Kidney epithelial cell (primary cell): ENCODE data around the gene CHPT1. TPM values are rescaled to one million over a fixed set of nuclear protein-coding genes. Genes with fewer than 3 reads are reported as not detected.

ENCODE experiments used
- DNase-seq: peaks from one replicate; pipeline ENCODE4 v3.0.0-alpha.2; 2010; ENCODE audit warnings: low read depth
- H3K27me3 ChIP-seq: 2 replicates; pipeline ENCODE4 v1.6.0; 2011; ENCODE audit warnings: low read length; ENCODE audit not compliant: control insufficient read depth, insufficient read depth
- H3K36me3 ChIP-seq: 2 replicates; pipeline ENCODE4 v1.5.1; 2011; ENCODE audit warnings: low read length; ENCODE audit not compliant: control insufficient read depth, insufficient read depth
- H3K4me3 ChIP-seq: 2 replicates; pipeline ENCODE4 v1.5.1; 2011; ENCODE audit warnings: low read depth, mild to moderate bottlenecking, control low read depth, low read length
- CTCF ChIP-seq: IDR thresholded peaks from 2 replicates; pipeline ENCODE4 v1.5.1; 2011; ENCODE audit warnings: mild to moderate bottlenecking, moderate library complexity, low read length, control low read depth, inconsistent platforms; ENCODE audit not compliant: insufficient read depth, poor library complexity, severe bottlenecking
- total RNA-seq: library from RNA; depleted of rRNA; stranded (reverse); fragments of >200 nt; gene quantifications from 2 replicates; pipeline ENCODE4 v1.2.3, GENCODE V29; 2015

CHPT1 gene
- total RNA-seq, 1 donor from 2014 or later, result 16.1 TPM

DNA sequence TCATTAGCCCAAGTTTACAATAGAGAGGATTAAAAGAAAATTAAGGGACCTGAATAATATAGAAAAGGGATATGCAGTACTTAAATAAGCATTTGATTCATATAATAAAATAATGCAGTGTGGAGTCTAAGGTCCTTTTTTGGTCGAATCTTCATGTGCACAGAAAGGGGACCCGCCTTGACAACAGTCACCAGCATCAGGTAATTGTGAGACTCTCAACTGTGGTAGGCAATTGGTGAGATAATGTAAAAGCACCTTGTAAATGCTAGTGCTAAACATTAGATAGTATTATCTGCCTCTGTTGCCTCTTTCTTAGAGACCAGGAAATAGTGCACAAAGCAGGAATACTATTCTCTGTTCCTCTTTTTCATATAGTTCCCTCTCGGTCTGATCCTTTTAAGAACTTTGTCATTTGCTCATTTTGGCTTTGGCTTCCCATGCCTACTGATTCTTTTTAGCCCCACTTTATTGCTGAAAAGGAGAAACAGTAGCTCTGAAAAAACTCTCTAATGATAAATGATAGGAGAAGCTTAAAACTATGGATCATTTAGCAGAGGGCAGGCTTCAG lies 17.5 kb downstream of the CHPT1 start:
- TF ChIP-seq CTCF, result no peak
- no peaks in the 10 kb centered on the region for H3K36me3 ChIP-seq
- no peak for DNase-seq
- H3K4me3 ChIP-seq, result no peak overlapping the region
- no peaks in the 10 kb centered on the region for H3K27me3 ChIP-seq

DNA sequence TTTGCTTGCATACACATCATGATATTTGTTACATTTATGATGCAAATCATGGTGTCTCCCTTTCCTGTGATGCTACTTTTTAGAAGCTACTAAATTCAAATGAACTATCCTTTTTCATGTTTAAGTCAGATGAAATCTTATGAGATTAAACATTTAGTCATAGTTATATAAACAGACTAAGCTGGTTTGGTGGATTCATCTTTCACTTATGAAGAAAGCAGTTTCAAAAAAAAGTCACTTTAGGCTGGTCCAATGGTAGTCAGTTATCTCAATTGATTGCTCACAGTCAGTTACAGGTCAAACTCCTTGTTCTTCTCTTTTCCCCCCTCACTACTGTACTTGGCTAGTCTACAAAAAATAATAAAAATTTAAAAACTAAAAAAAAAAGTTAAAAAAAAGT lies 22.1 kb downstream of the CHPT1 start:
- no peaks in the 10 kb centered on the region for H3K36me3 ChIP-seq
- no peaks in the 10 kb centered on the region for H3K27me3 ChIP-seq
- DNase-seq, result no peak
- no peak for TF ChIP-seq CTCF
- H3K4me3 ChIP-seq, result no peak overlapping the region

GRCh38 chr12:101720118-101720517 lies 22.7 kb downstream of the CHPT1 start:
- Histone ChIP-seq H3K4me3 (no peak overlapping the region), H3K36me3 (no peaks in the 10 kb centered on the region), H3K27me3 (no peaks in the 10 kb centered on the region)
- no peak for TF ChIP-seq CTCF
- DNase-seq, result no peak

- H3K4me3 ChIP-seq, result no peak overlapping the region
- TF ChIP-seq CTCF, result no peak
- DNase-seq, result no peak
- H3K27me3 ChIP-seq, result no peaks in the 10 kb centered on the region
- no peaks in the 10 kb centered on the region for H3K36me3 ChIP-seq
Observed at GRCh38 chr12:101722392-101722791, 25.0 kb downstream of the CHPT1 start.

GRCh38 chr12:101727098-101727497 lies 29.7 kb downstream of the CHPT1 start:
- no peak for TF ChIP-seq CTCF
- no peak overlapping the region for H3K4me3 ChIP-seq
- no peaks in the 10 kb centered on the region for H3K27me3 ChIP-seq
- H3K36me3 ChIP-seq, result no peaks in the 10 kb centered on the region
- no peak for DNase-seq

GRCh38 chr12:101729842-101730241 lies 32.4 kb downstream of the CHPT1 start:
- H3K36me3 ChIP-seq, result no peaks in the 10 kb centered on the region
- DNase-seq, result no peak
- no peak overlapping the region for H3K4me3 ChIP-seq
- no peak for TF ChIP-seq CTCF
- H3K27me3 ChIP-seq, result no peaks in the 10 kb centered on the region
